ENCODE results near the gene DDX1.

The DDX1 gene

GRCh38 chr2:15670469-15670868 is 78.8 kb downstream of the DDX1 start:
- no peak for TF ChIP-seq CTCF (IDR thresholded peaks at IDR 0.05; ENCODE audit: extremely low read depth, missing control alignments)
- no peak for DNase-seq (ENCODE audit: low spot score)

GRCh38 chr2:15670981-15671380 is 79.3 kb downstream of the DDX1 start:
- TF ChIP-seq CTCF (IDR thresholded peaks at IDR 0.05; ENCODE audit: extremely low read depth, missing control alignments): no peak
- no peak for DNase-seq (ENCODE audit: low spot score)

GRCh38 chr2:15671409-15671808 is 79.7 kb downstream of the DDX1 start:
- no peak for TF ChIP-seq CTCF (IDR thresholded peaks at IDR 0.05; ENCODE audit: extremely low read depth, missing control alignments)
- no peak for DNase-seq (ENCODE audit: low spot score)

GRCh38 chr2:15671842-15672815 is 80.5 kb downstream of the DDX1 start:
- TF ChIP-seq CTCF (IDR thresholded peaks at IDR 0.05; ENCODE audit: extremely low read depth, missing control alignments): no peak
- no peak for DNase-seq (ENCODE audit: low spot score)

- no peak for DNase-seq (ENCODE audit: low spot score)
- no peak for TF ChIP-seq CTCF (IDR thresholded peaks at IDR 0.05; ENCODE audit: extremely low read depth, missing control alignments)
These were observed 81.6 kb downstream of the DDX1 start for GRCh38 chr2:15672961-15673918.

GRCh38 chr2:15673919-15674636 is 82.4 kb downstream of the DDX1 start:
- no peak for DNase-seq (ENCODE audit: low spot score)
- no peak for TF ChIP-seq CTCF (IDR thresholded peaks at IDR 0.05; ENCODE audit: extremely low read depth, missing control alignments)
